BLaER1 (cell line): ENCODE measurements around the gene SNRPB.
A peak's percentile ranks its signal among the peaks of the same experiment; 100 is the strongest.

Source experiments
- H3K27ac ChIP-seq: shearing (Covaris generic); formaldehyde crosslinking; 2 replicates; pipeline ENCODE4 v1.8.1; 2022
- H3K27me3 ChIP-seq: shearing (Covaris generic); formaldehyde crosslinking; 2 replicates; pipeline ENCODE4 v1.8.1; 2022
- H3K36me3 ChIP-seq: shearing (Covaris generic); formaldehyde crosslinking; 2 replicates; pipeline ENCODE4 v1.8.1; 2022
- H3K4me1 ChIP-seq: shearing (Covaris generic); formaldehyde crosslinking; 2 replicates; pipeline ENCODE4 v1.8.1; 2022
- H3K4me2 ChIP-seq: shearing (Covaris generic); formaldehyde crosslinking; 2 replicates; pipeline ENCODE4 v1.8.1; 2022
- H3K4me3 ChIP-seq: shearing (Covaris generic); formaldehyde crosslinking; 2 replicates; pipeline ENCODE4 v1.8.1; 2022
- H3K9ac ChIP-seq: shearing (Covaris generic); formaldehyde crosslinking; 2 replicates; pipeline ENCODE4 v1.8.1; 2022
- H3K9me3 ChIP-seq: shearing (Covaris generic); formaldehyde crosslinking; 2 replicates; pipeline ENCODE4 v1.8.1; 2022
- H4K20me1 ChIP-seq: shearing (Covaris generic); formaldehyde crosslinking; 2 replicates; pipeline ENCODE4 v1.8.1; 2022
- Cebpa-rat ChIP-seq: shearing (Covaris generic); IDR thresholded peaks from 2 replicates; pipeline ENCODE4 v1.8.1; 2022

Gene SNRPB

DNA sequence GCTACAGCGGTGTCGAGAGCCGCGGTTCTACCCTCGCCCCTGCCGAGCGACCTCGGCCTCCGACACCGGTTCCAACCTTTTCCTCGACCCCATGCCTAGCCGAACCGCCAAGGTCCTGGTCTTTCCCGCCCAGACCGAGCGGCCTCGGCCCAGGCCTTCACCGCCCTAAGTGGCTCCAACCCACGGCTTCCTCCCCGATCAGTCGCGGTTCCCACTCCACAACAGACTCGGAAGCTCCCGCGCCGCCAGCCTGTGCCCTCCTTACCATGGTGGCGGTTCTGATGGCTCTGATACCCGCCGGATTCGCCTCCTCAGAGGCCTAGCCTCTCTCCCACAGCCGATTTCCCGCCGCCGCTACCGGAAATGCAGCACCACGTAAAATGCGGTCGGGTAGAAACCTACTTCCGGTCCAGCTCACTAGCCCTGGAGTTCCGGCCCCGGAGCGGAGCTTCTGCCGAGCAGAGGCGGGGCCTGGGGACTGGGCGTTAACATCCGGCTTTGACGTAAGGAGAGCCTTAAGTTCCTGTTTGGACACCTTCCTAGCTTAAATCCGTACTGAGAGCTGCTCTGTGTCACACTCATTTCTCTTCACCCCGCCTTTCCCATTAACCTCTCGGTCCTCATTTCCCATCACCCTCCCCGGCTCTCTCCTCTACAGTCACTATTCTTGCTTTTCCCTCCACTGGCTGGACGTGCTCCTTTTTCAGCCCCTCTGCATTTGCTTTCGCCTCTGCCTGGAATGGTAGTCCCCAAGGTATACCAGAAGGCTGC is at the start of gene SNRPB:
TSS of gene SNRPB (minus strand) at position 367 of the 771 bp plus-strand sequence. CDS start at position 268, 99 bp downstream.
- Histone ChIP-seq H3K4me2 (peak within 1 kb of the TSS; percentile 89), H3K36me3 (peaks cover 41% of the 10 kb centered on the region), H3K27ac (peak within 1 kb of the TSS; percentile 100), H3K4me3 (peak within 1 kb of the TSS; percentile 93), H4K20me1 (peaks cover 48% of the 10 kb centered on the region), H3K27me3 (no peaks in the 10 kb centered on the region), H3K9me3 (no peaks in the 10 kb centered on the region), H3K4me1 (peaks cover 36% of the 10 kb centered on the region), H3K9ac (peak within 1 kb of the TSS; percentile 100)
- no peak for TF ChIP-seq Cebpa-rat

DNA sequence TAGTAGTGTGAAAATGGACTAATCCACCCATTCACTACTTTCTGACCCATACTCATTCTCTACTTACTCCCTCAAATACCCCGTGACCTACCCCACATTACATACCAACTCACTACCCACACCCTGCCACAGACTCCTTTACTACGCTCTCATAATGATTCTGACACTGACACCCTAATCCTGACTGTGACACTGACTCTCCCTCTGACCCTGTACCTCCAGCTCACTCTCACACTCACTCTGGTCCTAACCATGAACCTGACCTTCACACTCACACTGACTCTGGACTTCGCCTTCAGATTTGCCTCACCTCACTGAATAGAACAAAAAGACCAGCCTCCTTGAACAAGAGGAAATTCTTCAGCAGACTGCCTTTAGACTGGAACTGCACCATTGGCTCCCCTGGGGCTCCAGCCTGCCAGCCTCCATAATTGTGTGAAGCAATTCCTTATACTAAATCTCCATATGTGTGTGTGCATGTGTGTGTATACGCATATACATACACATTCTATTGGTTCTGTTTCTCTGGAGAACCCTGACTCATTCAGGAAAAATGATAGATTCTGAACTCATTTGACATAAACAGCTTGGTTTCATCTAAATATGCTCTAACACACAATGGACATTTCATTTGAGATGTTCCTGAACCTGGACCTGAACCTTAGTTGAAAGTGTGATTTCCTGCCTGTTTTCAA is 48.7 kb upstream of the SNRPB start:
- Histone ChIP-seq H3K27ac (no peak overlapping the region), H3K4me2 (no peak overlapping the region), H3K9me3 (no peaks in the 10 kb centered on the region), H3K27me3 (no peaks in the 10 kb centered on the region), H3K9ac (no peak overlapping the region), H4K20me1 (no peaks in the 10 kb centered on the region), H3K36me3 (no peaks in the 10 kb centered on the region), H3K4me1 (peaks cover 18% of the 10 kb centered on the region), H3K4me3 (no peak overlapping the region)
- TF ChIP-seq Cebpa-rat, result no peak

DNA sequence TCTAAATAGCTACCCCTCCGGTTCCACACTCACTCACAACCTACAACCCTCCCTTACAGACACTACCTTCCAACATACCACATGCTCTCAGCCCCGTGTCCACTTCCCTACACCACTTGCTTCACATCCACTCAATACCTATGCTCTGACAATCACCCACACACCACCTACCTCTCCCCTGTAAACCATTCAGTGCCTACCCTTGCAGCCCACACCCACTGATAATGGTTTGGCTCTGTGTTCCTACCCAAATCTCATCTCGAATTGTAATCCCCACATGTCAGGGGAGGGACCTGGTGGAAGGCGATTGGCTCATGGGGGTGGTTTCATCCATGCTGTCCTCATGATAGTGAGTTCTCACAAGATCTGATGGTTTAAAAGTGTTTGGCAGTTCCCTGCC is 48.0 kb upstream of the SNRPB start:
- H3K36me3 ChIP-seq, result no peaks in the 10 kb centered on the region
- H3K27me3 ChIP-seq, result no peaks in the 10 kb centered on the region
- H3K4me3 ChIP-seq, result no peak overlapping the region
- H3K9ac ChIP-seq, result no peak overlapping the region
- no peak for TF ChIP-seq Cebpa-rat
- H3K9me3 ChIP-seq, result no peaks in the 10 kb centered on the region
- H4K20me1 ChIP-seq, result no peaks in the 10 kb centered on the region
- no peak overlapping the region for H3K27ac ChIP-seq
- no peak overlapping the region for H3K4me2 ChIP-seq
- H3K4me1 ChIP-seq, result peaks cover 13% of the 10 kb centered on the region

DNA sequence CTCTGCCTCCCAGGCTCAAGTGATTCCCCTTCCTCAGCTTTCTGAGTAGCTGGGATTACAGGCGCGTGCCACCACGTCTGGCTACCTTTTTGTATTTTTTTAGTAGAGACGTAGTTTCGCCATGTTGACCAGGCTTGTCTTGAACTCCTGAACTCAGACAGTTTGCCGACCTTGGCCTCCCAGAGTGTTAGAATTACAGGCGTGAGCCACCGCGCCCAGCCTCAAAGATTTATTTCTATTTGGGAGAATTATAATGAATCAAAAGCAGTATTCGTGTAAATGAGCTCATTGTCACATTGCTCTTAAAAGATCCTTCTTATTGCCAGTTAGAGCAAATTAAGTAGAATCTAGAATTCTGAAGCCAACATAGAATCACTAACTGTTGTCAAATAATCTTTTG is 47.5 kb upstream of the SNRPB start:
- TF ChIP-seq Cebpa-rat, result no peak
- Histone ChIP-seq H3K4me2 (no peak overlapping the region), H3K9ac (no peak overlapping the region), H3K9me3 (no peaks in the 10 kb centered on the region), H3K4me3 (no peak overlapping the region), H3K36me3 (no peaks in the 10 kb centered on the region), H3K27me3 (no peaks in the 10 kb centered on the region), H3K4me1 (peaks cover 13% of the 10 kb centered on the region), H3K27ac (no peak overlapping the region), H4K20me1 (no peaks in the 10 kb centered on the region)

DNA sequence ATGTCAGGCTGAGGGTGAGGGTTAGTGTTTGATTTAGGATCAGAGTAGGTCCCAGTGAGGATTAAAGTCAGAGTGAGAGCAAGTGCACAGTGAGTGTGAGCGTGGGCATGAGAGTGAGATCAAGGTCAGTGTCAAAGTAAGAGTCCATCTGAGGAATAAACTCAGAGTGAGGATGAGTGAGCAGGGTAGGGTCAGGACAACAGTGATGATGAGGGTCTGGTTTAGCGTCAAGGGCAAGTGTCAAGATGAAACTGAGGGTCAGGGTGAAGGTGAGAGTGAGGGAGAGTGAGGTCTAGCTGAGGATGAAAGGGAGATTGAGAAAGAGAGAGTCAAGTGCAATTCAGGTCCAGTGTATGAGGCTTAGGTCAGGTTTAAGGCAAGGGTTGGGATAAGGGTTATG is 45.8 kb upstream of the SNRPB start:
- H3K27me3 ChIP-seq, result no peaks in the 10 kb centered on the region
- TF ChIP-seq Cebpa-rat, result no peak

DNA sequence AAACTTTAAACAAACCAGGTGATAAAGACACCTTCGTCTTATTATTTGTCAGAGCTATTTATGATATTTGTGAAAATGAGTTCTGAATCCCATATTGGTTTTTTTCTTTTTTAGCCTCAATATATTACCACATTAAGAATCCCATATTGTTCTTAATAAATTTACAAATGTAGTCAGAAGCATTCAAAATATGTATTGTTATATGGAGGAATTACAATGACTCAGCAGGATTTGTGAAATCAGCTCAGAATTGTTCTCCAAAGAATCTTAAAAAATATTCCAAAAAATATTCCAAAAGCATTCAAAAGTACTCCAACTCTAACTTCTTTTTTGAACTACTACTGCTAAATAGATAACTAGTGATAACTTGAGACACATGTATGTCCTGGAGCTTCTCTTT is 44.6 kb upstream of the SNRPB start:
- H3K36me3 ChIP-seq, result no peaks in the 10 kb centered on the region
- TF ChIP-seq Cebpa-rat, result no peak
- H3K27me3 ChIP-seq, result no peaks in the 10 kb centered on the region
- H3K4me3 ChIP-seq, result no peak overlapping the region
- H3K9ac ChIP-seq, result no peak overlapping the region
- no peak overlapping the region for H3K4me2 ChIP-seq
- no peaks in the 10 kb centered on the region for H4K20me1 ChIP-seq
- H3K4me1 ChIP-seq, result peaks cover 13% of the 10 kb centered on the region
- no peaks in the 10 kb centered on the region for H3K9me3 ChIP-seq
- H3K27ac ChIP-seq, result no peak overlapping the region

More for the DNA sequence above, 45.8 kb upstream of the SNRPB start:
- H3K36me3 ChIP-seq, result no peaks in the 10 kb centered on the region
- peaks cover 13% of the 10 kb centered on the region for H3K4me1 ChIP-seq
- no peak overlapping the region for H3K4me2 ChIP-seq
- H3K9ac ChIP-seq, result no peak overlapping the region
- H3K27ac ChIP-seq, result no peak overlapping the region
- H4K20me1 ChIP-seq, result no peaks in the 10 kb centered on the region
- no peaks in the 10 kb centered on the region for H3K9me3 ChIP-seq
- H3K4me3 ChIP-seq, result no peak overlapping the region

DNA sequence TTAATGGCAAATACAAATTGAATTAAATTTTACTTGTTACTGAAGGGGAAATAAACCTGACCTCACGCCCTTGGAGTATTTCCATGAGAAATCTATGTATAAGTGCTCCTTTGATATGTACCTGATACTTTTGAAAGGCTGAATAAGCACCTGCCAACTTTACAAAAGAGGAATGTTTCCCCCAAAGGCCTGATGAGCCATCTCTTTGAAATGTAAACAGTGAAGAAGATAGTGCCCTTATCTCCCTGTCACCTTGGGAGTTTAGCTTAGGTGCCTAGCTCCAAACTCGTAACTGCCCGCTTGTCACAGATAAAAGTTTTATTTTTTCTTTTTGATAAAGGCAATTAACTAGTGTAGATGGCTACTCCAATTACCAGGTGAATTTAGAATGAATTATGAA is 39.2 kb upstream of the SNRPB start:
- Histone ChIP-seq H3K36me3 (no peaks in the 10 kb centered on the region), H3K27ac (no peak overlapping the region), H3K4me3 (no peak overlapping the region), H3K9ac (no peak overlapping the region; the same call in 1 of the 2 replicates), H3K4me1 (peaks cover 21% of the 10 kb centered on the region), H3K4me2 (peak overlapping the region; percentile 97), H4K20me1 (no peaks in the 10 kb centered on the region), H3K27me3 (no peaks in the 10 kb centered on the region), H3K9me3 (no peaks in the 10 kb centered on the region)
- TF ChIP-seq Cebpa-rat, result no peak

DNA sequence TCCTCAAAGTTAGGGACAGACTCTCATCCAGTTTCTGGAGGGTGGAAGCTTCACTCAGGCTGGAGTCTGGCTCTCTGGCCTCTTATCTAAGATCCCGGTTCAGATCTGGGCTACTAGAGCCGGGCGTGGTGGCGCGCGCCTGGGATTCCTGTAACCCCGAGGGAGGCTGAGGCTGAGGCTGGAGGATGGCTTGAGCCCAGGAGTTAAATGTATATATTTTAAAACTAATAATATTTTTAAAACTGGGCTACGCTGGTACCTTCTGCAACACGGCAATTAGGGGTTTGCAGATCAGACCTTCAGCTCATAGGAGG is 38.8 kb upstream of the SNRPB start:
- H3K4me1 ChIP-seq, result peaks cover 18% of the 10 kb centered on the region
- H3K4me3 ChIP-seq, result peak overlapping the region; percentile 95
- H3K4me2 ChIP-seq, result peak overlapping the region; percentile 97
- no peaks in the 10 kb centered on the region for H4K20me1 ChIP-seq
- H3K27me3 ChIP-seq, result no peaks in the 10 kb centered on the region
- H3K9me3 ChIP-seq, result no peaks in the 10 kb centered on the region
- peak overlapping the region; percentile 96 for H3K27ac ChIP-seq
- H3K9ac ChIP-seq, result peak overlapping the region; percentile 89
- no peaks in the 10 kb centered on the region for H3K36me3 ChIP-seq
- no peak for TF ChIP-seq Cebpa-rat

DNA sequence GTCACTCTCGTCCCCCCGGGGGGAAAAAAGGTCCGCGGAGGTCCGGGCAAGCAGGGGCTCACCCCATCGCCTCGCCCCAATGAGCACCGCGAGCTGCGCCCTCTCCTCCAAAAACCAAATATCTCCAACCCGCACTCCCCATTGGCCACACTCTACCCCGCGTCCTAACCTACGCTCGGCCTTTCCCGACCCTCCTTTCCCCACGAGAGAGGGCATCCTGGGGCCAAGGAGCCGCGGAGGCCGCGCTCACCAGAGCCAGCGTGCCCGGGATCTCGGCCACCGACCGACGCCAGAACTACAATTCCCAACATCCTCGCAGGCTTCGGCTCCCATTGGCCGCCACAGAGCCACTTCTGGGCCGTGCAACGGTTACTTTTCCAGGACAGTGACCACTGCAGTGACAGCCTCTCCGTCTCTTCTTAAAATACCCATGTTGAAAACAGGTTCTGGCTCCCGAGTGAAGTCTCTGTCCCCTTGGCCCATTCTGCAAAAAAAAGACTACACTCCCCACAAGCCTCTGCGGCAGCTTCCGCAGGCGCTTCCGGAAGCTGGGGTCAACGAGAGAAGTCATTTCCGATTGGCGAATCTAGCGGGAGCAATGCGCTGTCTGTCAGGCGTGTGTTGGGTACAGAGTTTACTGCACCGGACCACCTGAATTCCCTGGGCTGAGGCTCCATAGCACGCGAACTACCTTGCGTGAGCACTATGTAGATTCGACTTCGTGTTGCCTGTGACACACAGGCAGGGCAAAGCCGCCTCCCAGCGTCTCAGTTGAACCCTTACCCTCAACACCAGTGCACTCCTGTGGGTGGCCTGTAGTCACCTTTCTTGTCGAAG is 38.3 kb upstream of the SNRPB start, which contains the start of gene ZNF343:
TSS of gene ZNF343 (minus strand) at position 285 of the 837 bp plus-strand sequence. CDS start 15,020 bp downstream, outside the sequence.
- Histone ChIP-seq H3K9me3 (no peaks in the 10 kb centered on the region), H3K27me3 (no peaks in the 10 kb centered on the region), H3K4me3 (peak within 1 kb of the TSS; percentile 95), H3K27ac (peak within 1 kb of the TSS; percentile 96), H3K4me1 (peaks cover 18% of the 10 kb centered on the region), H3K4me2 (peak within 1 kb of the TSS; percentile 97), H4K20me1 (no peaks in the 10 kb centered on the region), H3K9ac (peak within 1 kb of the TSS; percentile 89), H3K36me3 (no peaks in the 10 kb centered on the region)
- TF ChIP-seq Cebpa-rat, result no peak
